ENCODE measurements around the gene RASGEF1C. TPM values are rescaled to one million over a fixed set of nuclear protein-coding genes. Genes with fewer than 3 reads are reported as not detected.

The RASGEF1C gene
- polyA plus RNA-seq, 3 donors = not detected

GRCh38 chr5:180160215-180160614, 48.8 kb downstream of the RASGEF1C start:
- Histone ChIP-seq H2AFZ (ENCODE audit: insufficient read depth, low read depth, low read length, poor library complexity, severe bottlenecking) (peak overlapping the region; percentile 3), H3K36me3 (replicated peaks in 1 of 2; ENCODE audit: control insufficient read depth in 1 of 2, insufficient read depth in 2 of 2, low read length in 2 of 2) (no peaks in the 10 kb centered on the region), H3K27me3 (ENCODE audit: control insufficient read depth in 2 of 2, insufficient read depth in 2 of 2, low read length in 2 of 2) (no peaks in the 10 kb centered on the region), H3K9me3 (replicated peaks in 1 of 2; ENCODE audit: control insufficient read depth in 1 of 2, insufficient read depth in 1 of 2, low read length in 2 of 2) (no peaks in the 10 kb centered on the region), H4K20me1 (ENCODE audit: insufficient read depth, low read length) (no peaks in the 10 kb centered on the region), H3K9ac (ENCODE audit: insufficient read depth, low read length, poor library complexity, severe bottlenecking) (no peak overlapping the region), H3K4me3 (replicated peaks in 1 of 3; ENCODE audit: low read depth in 2 of 3, low read length in 3 of 3) (peak overlapping the region in 1 of 3 experiments; percentile 60), H3K4me2 (replicated peaks; ENCODE audit: extremely low read depth, low read length, poor library complexity, severe bottlenecking) (peak overlapping the region; percentile 66), H3K79me2 (ENCODE audit: insufficient read depth, low read length) (no peaks in the 10 kb centered on the region), H3K27ac (ENCODE audit: low read depth in 1 of 2, low read length in 2 of 2) (peak overlapping the region in 1 of 2 donors; percentile 76), H3K4me1 (ENCODE audit: control insufficient read depth in 1 of 2, insufficient read depth in 2 of 2, low read length in 2 of 2) (peaks cover 29 to 30% of the 10 kb centered on the region in 2 donors)
- Mint-ChIP-seq H3K27me3 (ENCODE audit: low read depth in 3 of 3) (peaks cover 2 to 10% (median 2%) of the 10 kb centered on the region in 3 donors), H3K4me3 (no peak overlapping the region), H3K36me3 (no peaks in the 10 kb centered on the region), H3K4me1 (peaks cover 29% of the 10 kb centered on the region), H3K27ac (peak overlapping the region in 5 of 7 donors; percentile 45 to 85 (median 73)), H3K9me3 (peaks cover 0 to 3% (median 2%) of the 10 kb centered on the region in 7 donors)
- intact Hi-C loops (cut with micrococcal nuclease) = no loop called here
- TF ChIP-seq CTCF (IDR thresholded peaks at IDR 0.05) = no peak
- DNase-seq = peak in 1 of 3 donors; percentile 4
- 97% methylated on average over 4 of the region's 6 CpGs for WGBS (ENCODE audit: insufficient coverage)

DNA sequence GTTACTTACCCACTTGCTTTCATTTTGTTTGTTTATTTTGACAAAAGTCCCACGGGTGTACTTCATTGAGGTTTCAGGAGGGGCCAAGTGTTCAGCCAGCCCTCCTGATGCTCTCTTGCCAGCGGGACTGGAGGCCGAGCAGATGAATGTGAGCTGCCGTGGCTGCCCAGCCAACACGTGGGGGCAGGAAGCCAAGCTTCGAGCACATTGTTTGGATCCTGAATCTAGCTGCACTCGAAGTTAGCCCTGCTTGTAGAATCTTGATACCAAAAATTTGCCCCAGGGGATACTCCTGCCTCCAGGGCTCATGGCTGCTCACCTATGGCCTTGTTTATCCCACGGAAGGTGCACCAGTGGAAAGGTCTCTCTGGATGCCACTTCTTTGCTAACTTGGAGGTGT, 49.3 kb downstream of the RASGEF1C start:
- no peaks in the 10 kb centered on the region for H3K79me2 ChIP-seq (ENCODE audit: insufficient read depth, low read length)
- peaks cover 28 to 30% of the 10 kb centered on the region in 2 donors for H3K4me1 ChIP-seq (ENCODE audit: control insufficient read depth in 1 of 2, insufficient read depth in 2 of 2, low read length in 2 of 2)
- H2AFZ ChIP-seq (ENCODE audit: insufficient read depth, low read depth, low read length, poor library complexity, severe bottlenecking) = peak overlapping the region; percentile 3
- no peak for TF ChIP-seq CTCF (IDR thresholded peaks at IDR 0.05)
- H3K4me1 Mint-ChIP-seq = peaks cover 29% of the 10 kb centered on the region
- H3K27me3 ChIP-seq (ENCODE audit: control insufficient read depth in 2 of 2, insufficient read depth in 2 of 2, low read length in 2 of 2) = no peaks in the 10 kb centered on the region
- peak overlapping the region in 1 of 2 donors; percentile 76 for H3K27ac ChIP-seq (ENCODE audit: low read depth in 1 of 2, low read length in 2 of 2)
- DNase-seq = peak in 1 of 3 donors; percentile 1
- no peak overlapping the region for H3K4me3 ChIP-seq (replicated peaks in 1 of 3; ENCODE audit: low read depth in 2 of 3, low read length in 3 of 3)
- H3K4me2 ChIP-seq (replicated peaks; ENCODE audit: extremely low read depth, low read length, poor library complexity, severe bottlenecking) = no peak overlapping the region
- H3K9me3 ChIP-seq (replicated peaks in 1 of 2; ENCODE audit: control insufficient read depth in 1 of 2, insufficient read depth in 1 of 2, low read length in 2 of 2) = no peaks in the 10 kb centered on the region
- H3K36me3 Mint-ChIP-seq = no peaks in the 10 kb centered on the region
- intact Hi-C loops (cut with micrococcal nuclease) = no loop called here
- H3K36me3 ChIP-seq (replicated peaks in 1 of 2; ENCODE audit: control insufficient read depth in 1 of 2, insufficient read depth in 2 of 2, low read length in 2 of 2) = no peaks in the 10 kb centered on the region
- peaks cover 0 to 3% (median 1%) of the 10 kb centered on the region in 7 donors for H3K9me3 Mint-ChIP-seq
- H3K4me3 Mint-ChIP-seq = no peak overlapping the region
- peak overlapping the region in 2 of 7 donors; percentile 45 to 73 for H3K27ac Mint-ChIP-seq
- WGBS (ENCODE audit: insufficient coverage) = 82% methylated on average over 8 of the region's 8 CpGs
- peaks cover 2 to 10% (median 2%) of the 10 kb centered on the region in 3 donors for H3K27me3 Mint-ChIP-seq (ENCODE audit: low read depth in 3 of 3)
- no peaks in the 10 kb centered on the region for H4K20me1 ChIP-seq (ENCODE audit: insufficient read depth, low read length)
- no peak overlapping the region for H3K9ac ChIP-seq (ENCODE audit: insufficient read depth, low read length, poor library complexity, severe bottlenecking)
